HFFc6 (cell line): ENCODE results near the gene CEMP1. TPM values are rescaled to one million over a fixed set of nuclear protein-coding genes. Genes with fewer than 3 reads are reported as not detected.
"Not testable (repeated sequence)": the region's sequence is repeated elsewhere in the genome, so short reads cannot be mapped to it uniquely, and the experiment has no call there.

ENCODE experiments used
- DNase-seq: peaks from one replicate; pipeline ENCODE4 v3.0.0-alpha.2; 2018
- H3K27ac Mint-ChIP-seq: 2 replicates; pipeline ENCODE4 v1.8.0; 2020; ENCODE audit warnings: mild to moderate bottlenecking, mixed read lengths
- H3K27me3 Mint-ChIP-seq: 2 replicates; pipeline ENCODE4 v1.8.0; 2021; ENCODE audit warnings: mild to moderate bottlenecking, moderate library complexity, mixed read lengths; ENCODE audit not compliant: insufficient read depth
- H3K36me3 Mint-ChIP-seq: 2 replicates; pipeline ENCODE4 v1.8.0; 2021; ENCODE audit warnings: low read depth, mixed read lengths
- H3K4me1 Mint-ChIP-seq: 2 replicates; pipeline ENCODE4 v1.8.0; 2020; ENCODE audit warnings: low read depth, mixed read lengths
- H3K4me3 Mint-ChIP-seq: 2 replicates; pipeline ENCODE4 v1.8.0; 2020; ENCODE audit warnings: mild to moderate bottlenecking, moderate library complexity, mixed read lengths
- H3K9me3 Mint-ChIP-seq: 2 replicates; pipeline ENCODE4 v1.8.0; 2020; ENCODE audit warnings: mild to moderate bottlenecking, mixed read lengths
- total RNA-seq, 6 experiments: library from RNA; stranded (reverse); fragmentation: NEBNext Ultra II Directional; extraction: Animal tissue kit (Norgen Biotek cat#: 25700); gene quantifications; 2 replicates in 1 of 6; 3 replicates in 5 of 6; pipeline ENCODE4 v1.2.3, GENCODE V29; 2021
- TF ChIP-seq, protein P1 (sequence below): fragments of 200-600 bp; sonication (generic); IDR thresholded peaks from 2 replicates; pipeline ENCODE4 v1.5.0; 2021; ENCODE audit warnings: antibody characterized with exemption, mild to moderate bottlenecking

CEMP1 gene
- total RNA-seq, 6 experiments from 2014 or later, result not detected

DNA sequence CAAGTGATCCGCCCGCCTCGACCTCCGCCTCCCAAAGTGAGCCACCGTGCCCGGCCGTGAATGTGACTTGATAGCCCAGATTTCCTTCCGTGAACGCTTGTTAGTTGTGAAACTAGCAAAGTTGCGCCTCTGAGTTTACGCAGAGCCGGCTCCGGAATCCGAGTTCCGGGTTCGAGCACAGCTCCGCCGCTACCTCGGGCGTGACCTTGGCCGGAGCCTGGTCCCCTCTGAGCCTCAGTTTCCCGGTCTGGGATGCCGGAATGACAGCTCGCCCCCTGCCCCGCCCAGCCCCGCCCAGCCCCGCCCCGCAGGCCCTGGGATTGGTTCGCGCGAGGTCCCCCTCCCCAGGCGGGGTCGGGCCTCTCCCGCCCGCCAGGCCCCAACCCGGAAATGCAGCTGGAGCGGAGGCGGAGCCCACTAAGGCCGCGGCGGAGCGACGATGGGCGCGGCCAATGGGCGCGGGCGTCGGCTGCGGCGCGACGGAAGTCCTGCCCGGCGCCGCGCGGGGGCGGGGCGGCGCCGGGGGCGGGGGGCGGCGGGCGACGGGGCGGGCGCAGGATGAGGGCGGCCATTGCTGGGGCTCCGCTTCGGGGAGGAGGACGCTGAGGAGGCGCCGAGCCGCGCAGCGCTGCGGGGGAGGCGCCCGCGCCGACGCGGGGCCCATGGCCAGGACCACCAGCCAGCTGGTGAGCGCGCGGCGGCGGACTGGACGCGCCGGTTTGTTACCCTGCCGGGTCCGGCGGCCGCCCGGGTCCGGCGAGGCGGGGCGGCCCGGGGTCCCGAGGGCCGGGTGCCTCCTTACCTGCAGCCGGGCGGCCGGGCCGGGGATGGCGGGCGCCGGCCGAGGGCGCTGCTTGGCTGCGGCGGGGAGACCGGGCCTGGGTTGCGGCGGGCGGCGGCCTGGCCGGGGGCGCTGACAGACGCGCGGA, 6.5 kb upstream of the CEMP1 start, which contains the start of gene PDPK1:
TSS of gene PDPK1 (plus strand) at position 571 of the 929 bp plus-strand sequence. CDS start at position 663, 92 bp downstream.
- Mint-ChIP-seq H3K4me3 (peak within 1 kb of the TSS; percentile 92), H3K36me3 (peaks cover 15% of the 10 kb centered on the region), H3K9me3 (peaks cover 5% of the 10 kb centered on the region; the same call in 1 of the 2 replicates), H3K27ac (peak within 1 kb of the TSS; percentile 88), H3K4me1 (peaks cover 58% of the 10 kb centered on the region), H3K27me3 (peaks cover 6% of the 10 kb centered on the region)
- TF ChIP-seq, protein P1, sequence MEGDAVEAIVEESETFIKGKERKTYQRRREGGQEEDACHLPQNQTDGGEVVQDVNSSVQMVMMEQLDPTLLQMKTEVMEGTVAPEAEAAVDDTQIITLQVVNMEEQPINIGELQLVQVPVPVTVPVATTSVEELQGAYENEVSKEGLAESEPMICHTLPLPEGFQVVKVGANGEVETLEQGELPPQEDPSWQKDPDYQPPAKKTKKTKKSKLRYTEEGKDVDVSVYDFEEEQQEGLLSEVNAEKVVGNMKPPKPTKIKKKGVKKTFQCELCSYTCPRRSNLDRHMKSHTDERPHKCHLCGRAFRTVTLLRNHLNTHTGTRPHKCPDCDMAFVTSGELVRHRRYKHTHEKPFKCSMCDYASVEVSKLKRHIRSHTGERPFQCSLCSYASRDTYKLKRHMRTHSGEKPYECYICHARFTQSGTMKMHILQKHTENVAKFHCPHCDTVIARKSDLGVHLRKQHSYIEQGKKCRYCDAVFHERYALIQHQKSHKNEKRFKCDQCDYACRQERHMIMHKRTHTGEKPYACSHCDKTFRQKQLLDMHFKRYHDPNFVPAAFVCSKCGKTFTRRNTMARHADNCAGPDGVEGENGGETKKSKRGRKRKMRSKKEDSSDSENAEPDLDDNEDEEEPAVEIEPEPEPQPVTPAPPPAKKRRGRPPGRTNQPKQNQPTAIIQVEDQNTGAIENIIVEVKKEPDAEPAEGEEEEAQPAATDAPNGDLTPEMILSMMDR, result no peak
- peak; percentile 90 for DNase-seq

DNA sequence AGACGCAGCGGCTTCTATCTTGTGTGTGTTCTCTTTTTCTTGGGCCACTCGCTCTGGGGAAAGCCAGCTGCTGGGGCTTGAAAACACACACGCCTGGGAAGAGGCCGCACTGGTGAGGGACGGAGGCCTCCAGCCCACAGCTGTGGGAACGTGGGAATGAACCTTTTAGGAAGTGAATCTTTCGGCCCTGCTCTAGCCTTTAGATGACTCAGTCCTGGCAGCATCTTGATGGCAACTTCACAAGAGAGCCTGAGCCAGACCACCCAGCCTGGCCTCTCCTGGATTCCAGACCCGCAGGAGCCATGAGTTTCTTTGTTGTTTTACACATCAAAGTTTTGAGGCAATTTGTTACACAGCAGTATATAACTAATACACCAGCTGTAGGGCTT, 4.4 kb upstream of the CEMP1 start:
- TF ChIP-seq, protein P1, result no peak
- peak overlapping the region; percentile 66 for H3K4me3 Mint-ChIP-seq
- peak; percentile 76 for DNase-seq
- peaks cover 15% of the 10 kb centered on the region for H3K36me3 Mint-ChIP-seq
- H3K9me3 Mint-ChIP-seq, result peaks cover 5% of the 10 kb centered on the region; the same call in 1 of the 2 replicates
- peaks cover 60% of the 10 kb centered on the region for H3K4me1 Mint-ChIP-seq
- H3K27ac Mint-ChIP-seq, result peak overlapping the region; percentile 91
- H3K27me3 Mint-ChIP-seq, result peaks cover 6% of the 10 kb centered on the region

DNA sequence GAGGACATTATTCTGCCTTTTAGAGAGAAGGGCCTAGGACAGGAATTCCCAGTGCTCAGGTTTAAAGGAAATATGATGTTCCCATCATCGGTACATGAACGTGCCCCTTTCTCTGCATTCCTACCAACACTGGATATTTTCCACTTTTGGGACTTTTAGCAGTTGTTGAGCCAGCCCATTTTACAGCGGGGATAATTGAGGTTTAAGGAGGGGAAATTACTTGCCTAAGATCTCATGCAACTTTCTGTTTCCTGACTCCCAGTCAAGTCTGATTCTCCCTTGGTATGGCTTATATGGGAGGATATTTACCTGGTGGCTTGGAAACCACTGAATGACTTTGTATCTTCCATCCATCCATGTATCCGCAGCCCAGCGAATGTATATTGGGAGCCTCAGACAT, 3.1 kb upstream of the CEMP1 start:
- Mint-ChIP-seq H3K27ac (peak overlapping the region; percentile 91), H3K4me1 (peaks cover 60% of the 10 kb centered on the region), H3K36me3 (peaks cover 11% of the 10 kb centered on the region), H3K4me3 (peak overlapping the region; percentile 47; the same call in 1 of the 2 replicates)
- not testable (repeated sequence) for H3K9me3 Mint-ChIP-seq, H3K27me3 Mint-ChIP-seq, DNase-seq

DNA sequence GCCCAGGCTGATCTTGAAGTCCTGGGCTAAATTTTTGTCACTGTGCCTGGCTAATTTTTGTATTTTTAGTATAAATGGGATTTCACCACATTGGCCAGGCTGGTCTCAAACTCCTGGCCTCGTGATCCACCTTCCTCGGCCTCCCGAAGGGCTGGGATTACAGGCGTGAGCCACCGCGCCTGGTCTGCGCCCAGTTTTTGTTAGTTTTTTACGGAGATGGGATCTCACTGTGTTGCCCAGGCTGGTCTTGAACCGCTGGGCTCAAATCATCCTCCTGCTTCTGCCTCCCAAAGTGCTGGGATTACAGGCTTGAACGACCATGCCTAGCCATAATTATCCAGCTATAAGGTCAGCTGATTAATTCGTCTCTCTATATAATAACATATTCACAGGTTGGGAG, 2.7 kb upstream of the CEMP1 start:
- Mint-ChIP-seq H3K4me1 (peaks cover 56% of the 10 kb centered on the region), H3K36me3 (peaks cover 10% of the 10 kb centered on the region), H3K4me3 (peak overlapping the region; percentile 47; the same call in 1 of the 2 replicates), H3K27me3 (peaks cover 6% of the 10 kb centered on the region), H3K9me3 (peaks cover 5% of the 10 kb centered on the region; the same call in 1 of the 2 replicates), H3K27ac (peak overlapping the region; percentile 36; the same call in 1 of the 2 replicates)
- DNase-seq, result no peak
- TF ChIP-seq, protein P1, result no peak

DNA sequence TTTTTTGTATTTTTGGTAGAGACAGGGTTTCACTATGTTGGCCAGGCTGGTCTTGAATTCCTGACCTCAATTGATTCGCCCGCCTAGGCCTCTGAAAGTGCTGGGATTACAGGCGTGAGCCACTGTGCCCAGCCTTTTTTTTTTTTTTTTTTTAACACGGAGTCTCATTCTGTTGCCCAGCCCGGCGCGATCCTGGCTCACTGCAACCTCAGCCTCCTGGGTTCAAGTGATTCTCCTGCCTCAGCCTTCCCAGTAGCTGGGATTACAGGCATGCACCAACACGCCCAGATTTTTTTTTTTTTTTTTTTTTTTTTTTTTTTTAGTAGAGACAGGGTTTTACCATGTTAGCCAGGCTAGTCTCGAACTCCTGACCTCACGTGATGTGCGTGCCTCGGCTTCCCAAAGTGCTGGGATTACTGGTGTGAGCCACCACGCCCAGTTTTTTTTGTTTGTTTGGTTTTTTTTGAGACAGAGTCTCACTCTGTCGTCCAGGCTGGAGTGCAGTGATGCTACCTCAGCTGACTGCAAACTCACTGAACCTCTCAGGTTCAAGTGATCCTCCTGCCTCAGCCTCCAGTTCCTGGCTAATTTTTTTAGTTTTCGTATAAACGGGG, 2.0 kb upstream of the CEMP1 start:
- H3K4me1 Mint-ChIP-seq, result peaks cover 51% of the 10 kb centered on the region
- H3K27ac Mint-ChIP-seq, result peak overlapping the region; percentile 93
- H3K9me3 Mint-ChIP-seq, H3K27me3 Mint-ChIP-seq, DNase-seq: not testable (repeated sequence)
- H3K36me3 Mint-ChIP-seq, result peaks cover 10% of the 10 kb centered on the region
- peak overlapping the region; percentile 89 for H3K4me3 Mint-ChIP-seq

DNA sequence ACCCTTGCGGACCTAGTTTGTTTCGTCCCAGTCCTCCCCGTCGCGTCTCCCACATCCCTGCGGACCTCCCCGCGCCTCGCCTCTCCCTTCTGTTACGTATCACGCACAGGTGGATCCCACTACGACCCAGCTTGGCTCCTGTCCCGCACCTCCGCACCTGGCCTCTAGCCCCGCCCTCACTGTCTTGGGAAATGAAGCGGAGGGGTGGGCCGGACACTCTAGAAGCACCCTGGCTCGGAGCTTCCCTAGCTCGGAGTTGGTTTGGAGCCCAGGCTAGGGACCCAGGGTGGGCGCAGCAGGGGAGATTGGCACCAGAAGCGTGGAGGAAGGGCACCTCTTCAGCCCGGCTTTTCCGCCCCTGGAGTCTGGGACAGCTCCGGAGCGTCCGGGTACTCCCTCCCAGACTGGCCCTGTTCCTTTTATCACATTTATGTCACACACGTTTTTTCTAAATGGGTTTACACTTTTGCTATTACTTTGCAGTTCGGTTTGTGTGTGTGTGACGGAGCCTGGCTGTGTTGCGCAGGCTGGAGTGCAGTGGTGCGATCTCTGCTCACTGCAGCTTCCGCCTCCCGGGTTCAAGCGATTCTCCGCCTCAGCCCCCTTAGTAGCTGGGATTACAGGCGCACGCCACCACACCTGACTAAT, 1.4 kb upstream of the CEMP1 start:
- Mint-ChIP-seq H3K4me1 (peaks cover 51% of the 10 kb centered on the region), H3K9me3 (peaks cover 5% of the 10 kb centered on the region; the same call in 1 of the 2 replicates)

More for the DNA sequence above, 1.4 kb upstream of the CEMP1 start:
- H3K27ac Mint-ChIP-seq, result peak overlapping the region; percentile 93
- H3K36me3 Mint-ChIP-seq, result peaks cover 10% of the 10 kb centered on the region
- H3K27me3 Mint-ChIP-seq, result peaks cover 6% of the 10 kb centered on the region
- DNase-seq, result no peak
- H3K4me3 Mint-ChIP-seq, result peak overlapping the region; percentile 89
- TF ChIP-seq, protein P1, result no peak
